Neuronal stem cell (in vitro differentiated cells): ENCODE results near the gene PHF12.

ENCODE experiments used
- DNase-seq: peaks from one replicate; pipeline ENCODE4 v3.0.0-alpha.2; 2013; ENCODE audit warnings: low spot score
- H2AFZ ChIP-seq: one replicate; pipeline ENCODE4 v1.6.1; 2013; ENCODE audit warnings: mild to moderate bottlenecking, low read length, inconsistent platforms
- H2AK5ac ChIP-seq: 2 replicates; pipeline ENCODE4 v1.6.1; 2013; ENCODE audit warnings: low read depth, mild to moderate bottlenecking, inconsistent platforms, low read length, moderate library complexity, mixed read lengths
- H2BK120ac ChIP-seq: 2 replicates; pipeline ENCODE4 v1.6.1; 2013; ENCODE audit warnings: low read depth, mild to moderate bottlenecking, inconsistent platforms, low read length, moderate library complexity, mixed read lengths
- H2BK12ac ChIP-seq: one replicate; pipeline ENCODE4 v1.6.1; 2013; ENCODE audit warnings: low read length, inconsistent platforms
- H2BK15ac ChIP-seq: 2 replicates; pipeline ENCODE4 v1.6.1; 2013; ENCODE audit warnings: mild to moderate bottlenecking, low read length, inconsistent platforms, mixed read lengths
- H2BK5ac ChIP-seq: one replicate; pipeline ENCODE4 v1.6.1; 2013; ENCODE audit warnings: inconsistent platforms, mild to moderate bottlenecking, low read length, moderate library complexity
- H3K14ac ChIP-seq: one replicate; pipeline ENCODE4 v1.6.1; 2013; ENCODE audit warnings: low read length, inconsistent platforms
- H3K18ac ChIP-seq: 2 replicates; pipeline ENCODE4 v1.6.1; 2013; ENCODE audit warnings: low read length, inconsistent platforms
- H3K23ac ChIP-seq: 2 replicates; pipeline ENCODE4 v1.6.1; 2013; ENCODE audit warnings: low read depth, mild to moderate bottlenecking, mixed read lengths, low read length, inconsistent platforms; ENCODE audit not compliant: poor library complexity
- H3K27ac ChIP-seq: replicated peaks from 3 replicates; pipeline ENCODE4 v1.5.1; 2013; ENCODE audit warnings: low read length, inconsistent platforms
- H3K27me3 ChIP-seq, 3 experiments: 2 replicates each; pipeline ENCODE4 v1.6.1; 2013; ENCODE audit warnings: low read length in 3 of 3, mild to moderate bottlenecking in 2 of 3, inconsistent platforms in 1 of 3, low read depth in 1 of 3, mixed read lengths in 1 of 3, moderate library complexity in 1 of 3; ENCODE audit not compliant: control insufficient read depth in 3 of 3, insufficient read depth in 3 of 3
- H3K36me3 ChIP-seq, 2 donors: replicated peaks in 1 of 2; 2 replicates each; pipeline ENCODE4 v1.6.1; 2013; ENCODE audit warnings: low read length in 2 of 2; ENCODE audit not compliant: control insufficient read depth in 2 of 2, insufficient read depth in 2 of 2
- H3K4ac ChIP-seq: 2 replicates; pipeline ENCODE4 v1.6.1; 2013; ENCODE audit warnings: inconsistent platforms, mild to moderate bottlenecking, low read length, moderate library complexity
- H3K4me1 ChIP-seq, 2 donors: 1 replicate in 1 of 2; 2 replicates in 1 of 2; pipeline ENCODE4 v1.6.1; 2013; ENCODE audit warnings: low read length in 2 of 2, low read depth in 1 of 2; ENCODE audit not compliant: control insufficient read depth in 2 of 2, insufficient read depth in 1 of 2
- H3K4me2 ChIP-seq: one replicate; pipeline ENCODE4 v1.6.1; 2013; ENCODE audit warnings: mild to moderate bottlenecking, low read length, inconsistent platforms; ENCODE audit not compliant: insufficient read depth, poor library complexity, severe bottlenecking
- H3K4me3 ChIP-seq, 2 donors: 2 replicates each; pipeline ENCODE4 v1.5.1; 2013; ENCODE audit warnings: low read length in 2 of 2, mild to moderate bottlenecking in 2 of 2, inconsistent platforms in 1 of 2, moderate library complexity in 1 of 2
- H3K79me1 ChIP-seq: one replicate; pipeline ENCODE4 v1.6.1; 2013; ENCODE audit warnings: low read depth, mild to moderate bottlenecking, inconsistent platforms, low read length, moderate library complexity
- H3K9ac ChIP-seq: one replicate; pipeline ENCODE4 v1.6.1; 2013; ENCODE audit warnings: mild to moderate bottlenecking, low read depth, low read length, inconsistent platforms; ENCODE audit not compliant: poor library complexity
- H3K9me3 ChIP-seq, 2 donors: replicated peaks in 1 of 2; 2 replicates each; pipeline versions ENCODE3 to v1.6.1; 2013; ENCODE audit warnings: low read length in 2 of 2, mild to moderate bottlenecking in 2 of 2, inconsistent platforms in 1 of 2, low read depth in 1 of 2, mixed read lengths in 1 of 2, moderate library complexity in 1 of 2; ENCODE audit not compliant: control insufficient read depth in 2 of 2, insufficient read depth in 1 of 2
- H4K8ac ChIP-seq: one replicate; pipeline ENCODE4 v1.6.1; 2013; ENCODE audit warnings: low read depth, mild to moderate bottlenecking, inconsistent platforms, low read length, moderate library complexity
- H4K91ac ChIP-seq: one replicate; pipeline ENCODE4 v1.6.1; 2013; ENCODE audit warnings: low read length, low read depth, mild to moderate bottlenecking, inconsistent platforms; ENCODE audit not compliant: poor library complexity
- WGBS, 2 donors: extraction: QIAGEN DNeasy Blood & Tissue Kit; methylation state at CpG; one replicate each; pipeline ENCODE4 v1.1.7; 2013; ENCODE audit warnings: missing lambda C conversion rate in 2 of 2, mixed read lengths in 1 of 2; ENCODE audit not compliant: insufficient read length in 2 of 2, insufficient replicate concordance in 1 of 2; ENCODE audit errors: extremely low coverage in 2 of 2; 5-methylcytosine and 5-hydroxymethylcytosine counted together

PHF12 gene

GRCh38 chr17:28862561-28862960 lies 88.8 kb downstream of the PHF12 start:
- no peak overlapping the region for H3K18ac ChIP-seq
- H2BK12ac ChIP-seq: no peak overlapping the region
- H3K4me2 ChIP-seq: no peak overlapping the region
- H3K27ac ChIP-seq: no peak overlapping the region
- no peak overlapping the region for H4K8ac ChIP-seq
- no peaks in the 10 kb centered on the region for H3K79me1 ChIP-seq
- no peak overlapping the region for H4K91ac ChIP-seq
- no peaks in the 10 kb centered on the region for H3K9me3 ChIP-seq
- H3K27me3 ChIP-seq: no peaks in the 10 kb centered on the region
- H3K4me3 ChIP-seq: no peak overlapping the region
- no CpG with 5 or more reads among the region's 3 CpGs for WGBS, 2 donors
- no peak overlapping the region for H2BK120ac ChIP-seq
- H3K36me3 ChIP-seq: peaks cover 22 to 35% of the 10 kb centered on the region in 2 donors
- no peak overlapping the region for H3K14ac ChIP-seq
- H2BK5ac ChIP-seq: no peak overlapping the region
- no peaks in the 10 kb centered on the region for H3K4me1 ChIP-seq
- no peak overlapping the region for H3K4ac ChIP-seq
- H2AK5ac ChIP-seq: no peak overlapping the region
- no peak overlapping the region for H3K9ac ChIP-seq
- no peak overlapping the region for H3K23ac ChIP-seq
- H2AFZ ChIP-seq: no peak overlapping the region
- H2BK15ac ChIP-seq: no peak overlapping the region
- DNase-seq: no peak

DNA sequence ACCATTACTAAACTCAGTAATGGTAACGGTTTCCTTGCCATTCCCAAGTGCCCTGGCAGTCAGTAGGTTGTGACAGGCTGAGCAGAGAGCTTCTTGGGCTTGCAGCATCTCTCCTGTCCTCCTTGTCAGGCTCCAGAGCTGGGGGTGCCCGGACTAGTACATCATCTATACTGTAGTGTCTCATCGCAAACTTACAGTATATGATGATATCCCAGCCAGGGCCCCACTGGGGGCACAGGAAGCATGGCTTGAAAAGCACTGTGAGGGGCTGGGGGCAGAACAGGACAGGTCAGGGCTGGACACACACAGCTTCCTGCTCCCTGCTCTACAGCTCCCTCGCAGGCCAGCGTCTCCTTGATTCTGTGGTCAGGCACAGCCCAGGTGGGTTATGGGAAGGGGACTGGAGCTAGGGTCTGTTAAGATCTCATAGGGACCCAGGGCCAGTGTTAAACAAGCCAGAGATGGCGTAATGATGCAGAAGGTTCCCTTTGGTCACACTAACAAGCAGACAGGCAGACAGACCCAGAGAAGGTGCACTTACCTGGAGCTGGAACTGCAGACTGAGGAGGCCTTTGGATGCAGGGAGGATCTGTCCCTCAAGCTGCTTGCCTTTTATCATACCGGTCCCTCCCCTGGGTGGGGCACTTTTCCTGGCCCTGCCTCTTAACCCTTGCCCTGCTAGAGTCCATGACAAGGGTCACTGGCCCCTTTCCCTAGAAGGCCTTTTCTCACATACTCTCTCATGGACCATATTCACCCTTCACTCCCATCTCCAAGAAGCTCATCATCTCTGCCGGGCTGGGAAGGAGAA lies 89.7 kb downstream of the PHF12 start:
- Histone ChIP-seq H3K23ac (no peak overlapping the region), H2AK5ac (no peak overlapping the region)
- no CpG with 5 or more reads among the region's 8 CpGs for WGBS, 2 donors

GRCh38 chr17:28860363-28860808 lies 90.9 kb downstream of the PHF12 start:
- Histone ChIP-seq H3K79me1 (no peaks in the 10 kb centered on the region), H3K27ac (no peak overlapping the region), H2BK5ac (no peak overlapping the region), H3K14ac (no peak overlapping the region), H3K4me1 (peaks cover 1 to 3% of the 10 kb centered on the region in 2 donors), H4K91ac (no peak overlapping the region), H3K9ac (no peak overlapping the region), H2BK15ac (no peak overlapping the region), H2AFZ (no peak overlapping the region), H3K4me3 (no peak overlapping the region), H2AK5ac (no peak overlapping the region), H2BK12ac (no peak overlapping the region), H3K27me3 (no peaks in the 10 kb centered on the region), H3K9me3 (no peaks in the 10 kb centered on the region), H4K8ac (no peak overlapping the region), H3K23ac (no peak overlapping the region), H3K4me2 (no peak overlapping the region), H3K36me3 (peaks cover 26 to 44% of the 10 kb centered on the region in 2 donors), H2BK120ac (no peak overlapping the region), H3K4ac (no peak overlapping the region), H3K18ac (no peak overlapping the region)
- no peak for DNase-seq
- no CpG with 5 or more reads among the region's 4 CpGs for whole genome bisulfite sequencing, 2 donors

More for the DNA sequence above, 89.7 kb downstream of the PHF12 start:
- H3K9ac ChIP-seq: no peak overlapping the region
- no peak overlapping the region for H4K91ac ChIP-seq
- H3K14ac ChIP-seq: no peak overlapping the region
- no peak overlapping the region for H4K8ac ChIP-seq
- no peaks in the 10 kb centered on the region for H3K27me3 ChIP-seq
- H2BK5ac ChIP-seq: no peak overlapping the region
- no peak overlapping the region for H3K4me2 ChIP-seq
- H3K4ac ChIP-seq: no peak overlapping the region
- no peak overlapping the region for H2BK12ac ChIP-seq
- H3K18ac ChIP-seq: no peak overlapping the region
- H2AFZ ChIP-seq: no peak overlapping the region
- no peak overlapping the region for H2BK120ac ChIP-seq
- H3K9me3 ChIP-seq: no peaks in the 10 kb centered on the region
- DNase-seq: no peak
- H3K79me1 ChIP-seq: no peaks in the 10 kb centered on the region
- no peaks in the 10 kb centered on the region for H3K4me1 ChIP-seq
- no peak overlapping the region for H2BK15ac ChIP-seq
- H3K27ac ChIP-seq: no peak overlapping the region
- H3K4me3 ChIP-seq: no peak overlapping the region
- H3K36me3 ChIP-seq: peaks cover 22 to 38% of the 10 kb centered on the region in 2 donors

DNA sequence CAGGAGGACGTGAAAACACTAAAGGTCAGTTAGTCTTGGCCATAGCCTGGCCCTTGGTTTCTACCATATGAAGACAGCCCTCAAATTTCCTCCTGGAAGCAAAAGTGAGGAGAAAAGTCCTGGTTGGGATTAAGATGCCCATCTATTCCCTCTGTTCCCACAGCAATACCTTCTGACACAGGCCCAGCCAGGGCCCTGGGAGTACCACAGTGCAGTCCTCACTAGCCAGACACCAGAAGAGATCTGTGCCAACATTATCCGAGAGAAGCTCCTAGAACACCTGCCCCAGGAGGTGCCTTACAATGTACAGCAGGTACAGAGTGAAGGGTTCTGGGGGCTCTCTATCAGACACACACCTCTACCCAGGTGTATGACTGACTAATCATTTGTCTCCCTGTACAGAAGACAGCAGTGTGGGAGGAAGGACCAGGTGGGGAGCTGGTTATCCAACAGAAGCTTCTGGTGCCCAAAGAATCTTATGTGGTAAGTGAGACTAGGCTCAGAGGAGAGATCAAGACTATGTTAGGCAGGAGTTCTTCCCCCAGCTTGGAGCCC lies 92.4 kb downstream of the PHF12 start:
- H3K4ac ChIP-seq: no peak overlapping the region
- no peaks in the 10 kb centered on the region for H3K27me3 ChIP-seq
- H3K36me3 ChIP-seq: peaks cover 26 to 44% of the 10 kb centered on the region in 2 donors
- H3K79me1 ChIP-seq: no peaks in the 10 kb centered on the region
- no peak overlapping the region for H2BK15ac ChIP-seq
- DNase-seq: no peak
- no peak overlapping the region for H3K23ac ChIP-seq
- H3K9ac ChIP-seq: no peak overlapping the region
- H2BK5ac ChIP-seq: no peak overlapping the region
- H2AK5ac ChIP-seq: no peak overlapping the region
- peaks cover 3 to 5% of the 10 kb centered on the region in 2 donors for H3K4me1 ChIP-seq
- H4K91ac ChIP-seq: no peak overlapping the region
- H2BK12ac ChIP-seq: no peak overlapping the region
- H3K4me2 ChIP-seq: no peak overlapping the region
- no CpG with 5 or more reads among the region's 2 CpGs for WGBS, 2 donors
- H4K8ac ChIP-seq: no peak overlapping the region
- no peaks in the 10 kb centered on the region for H3K9me3 ChIP-seq
- no peak overlapping the region for H3K18ac ChIP-seq
- no peak overlapping the region for H2BK120ac ChIP-seq
- no peak overlapping the region for H3K14ac ChIP-seq
- no peak overlapping the region for H2AFZ ChIP-seq
- no peak overlapping the region for H3K27ac ChIP-seq
- no peak overlapping the region for H3K4me3 ChIP-seq
